ENCODE data around the gene NPHP3.
"Not testable (repeated sequence)": the region's sequence is repeated elsewhere in the genome, so short reads cannot be mapped to it uniquely, and the experiment has no call there.

Gene NPHP3, protein sequence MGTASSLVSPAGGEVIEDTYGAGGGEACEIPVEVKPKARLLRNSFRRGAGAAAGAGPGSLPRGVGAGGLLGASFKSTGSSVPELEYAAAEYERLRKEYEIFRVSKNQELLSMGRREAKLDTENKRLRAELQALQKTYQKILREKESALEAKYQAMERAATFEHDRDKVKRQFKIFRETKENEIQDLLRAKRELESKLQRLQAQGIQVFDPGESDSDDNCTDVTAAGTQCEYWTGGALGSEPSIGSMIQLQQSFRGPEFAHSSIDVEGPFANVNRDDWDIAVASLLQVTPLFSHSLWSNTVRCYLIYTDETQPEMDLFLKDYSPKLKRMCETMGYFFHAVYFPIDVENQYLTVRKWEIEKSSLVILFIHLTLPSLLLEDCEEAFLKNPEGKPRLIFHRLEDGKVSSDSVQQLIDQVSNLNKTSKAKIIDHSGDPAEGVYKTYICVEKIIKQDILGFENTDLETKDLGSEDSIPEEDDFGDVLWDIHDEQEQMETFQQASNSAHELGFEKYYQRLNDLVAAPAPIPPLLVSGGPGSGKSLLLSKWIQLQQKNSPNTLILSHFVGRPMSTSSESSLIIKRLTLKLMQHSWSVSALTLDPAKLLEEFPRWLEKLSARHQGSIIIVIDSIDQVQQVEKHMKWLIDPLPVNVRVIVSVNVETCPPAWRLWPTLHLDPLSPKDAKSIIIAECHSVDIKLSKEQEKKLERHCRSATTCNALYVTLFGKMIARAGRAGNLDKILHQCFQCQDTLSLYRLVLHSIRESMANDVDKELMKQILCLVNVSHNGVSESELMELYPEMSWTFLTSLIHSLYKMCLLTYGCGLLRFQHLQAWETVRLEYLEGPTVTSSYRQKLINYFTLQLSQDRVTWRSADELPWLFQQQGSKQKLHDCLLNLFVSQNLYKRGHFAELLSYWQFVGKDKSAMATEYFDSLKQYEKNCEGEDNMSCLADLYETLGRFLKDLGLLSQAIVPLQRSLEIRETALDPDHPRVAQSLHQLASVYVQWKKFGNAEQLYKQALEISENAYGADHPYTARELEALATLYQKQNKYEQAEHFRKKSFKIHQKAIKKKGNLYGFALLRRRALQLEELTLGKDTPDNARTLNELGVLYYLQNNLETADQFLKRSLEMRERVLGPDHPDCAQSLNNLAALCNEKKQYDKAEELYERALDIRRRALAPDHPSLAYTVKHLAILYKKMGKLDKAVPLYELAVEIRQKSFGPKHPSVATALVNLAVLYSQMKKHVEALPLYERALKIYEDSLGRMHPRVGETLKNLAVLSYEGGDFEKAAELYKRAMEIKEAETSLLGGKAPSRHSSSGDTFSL (N-terminal part only)

DNA sequence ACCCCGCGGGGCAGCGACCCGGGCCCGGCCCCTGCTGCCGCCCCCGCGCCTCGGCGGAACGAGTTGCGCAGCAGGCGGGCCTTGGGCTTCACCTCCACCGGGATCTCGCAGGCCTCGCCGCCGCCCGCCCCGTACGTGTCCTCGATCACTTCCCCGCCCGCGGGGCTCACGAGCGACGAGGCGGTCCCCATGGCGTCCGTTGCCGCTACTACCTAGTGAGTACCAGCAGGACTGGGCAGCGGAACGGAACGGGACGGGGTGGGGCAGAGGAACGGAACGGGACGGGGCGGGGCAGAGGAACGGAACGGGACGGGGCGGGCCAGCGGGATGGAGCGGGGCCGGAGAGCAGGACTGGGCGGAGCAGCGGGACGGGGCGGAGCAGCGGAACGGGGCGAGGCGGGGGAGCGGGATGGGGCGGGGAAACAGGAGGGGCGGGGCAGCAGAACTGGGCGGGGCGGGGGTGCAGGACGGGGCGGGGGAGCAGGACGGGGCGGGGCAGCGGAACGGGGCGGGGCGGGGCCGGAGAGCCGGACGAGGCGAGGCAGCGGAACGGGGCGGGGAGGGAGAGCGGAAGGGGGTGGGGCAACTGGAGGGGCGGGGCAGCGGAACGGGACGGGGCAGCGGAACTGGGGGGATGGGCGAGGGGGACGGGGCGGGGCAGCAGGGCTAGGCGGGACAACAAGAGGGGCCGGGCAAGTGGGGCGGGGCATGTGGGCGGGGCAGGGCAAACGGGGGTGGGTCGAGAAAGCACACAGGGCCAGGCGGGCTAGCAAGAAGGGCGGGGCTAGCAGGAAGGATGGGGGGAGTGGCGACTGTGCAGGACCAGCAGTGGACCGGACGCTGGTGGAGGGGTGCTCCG is at the start of gene NPHP3:
NPHP3 (minus strand) TSS at position 245 of the 859 bp plus-strand sequence; CDS start at position 191, 54 bp downstream.
- DNase-seq (ENCODE audit: low read depth) = peak; percentile 97

- no peak for DNase-seq (ENCODE audit: low read depth)
These were observed 36.5 kb upstream of the NPHP3 start for GRCh38 chr3:132758740-132759139.

DNA sequence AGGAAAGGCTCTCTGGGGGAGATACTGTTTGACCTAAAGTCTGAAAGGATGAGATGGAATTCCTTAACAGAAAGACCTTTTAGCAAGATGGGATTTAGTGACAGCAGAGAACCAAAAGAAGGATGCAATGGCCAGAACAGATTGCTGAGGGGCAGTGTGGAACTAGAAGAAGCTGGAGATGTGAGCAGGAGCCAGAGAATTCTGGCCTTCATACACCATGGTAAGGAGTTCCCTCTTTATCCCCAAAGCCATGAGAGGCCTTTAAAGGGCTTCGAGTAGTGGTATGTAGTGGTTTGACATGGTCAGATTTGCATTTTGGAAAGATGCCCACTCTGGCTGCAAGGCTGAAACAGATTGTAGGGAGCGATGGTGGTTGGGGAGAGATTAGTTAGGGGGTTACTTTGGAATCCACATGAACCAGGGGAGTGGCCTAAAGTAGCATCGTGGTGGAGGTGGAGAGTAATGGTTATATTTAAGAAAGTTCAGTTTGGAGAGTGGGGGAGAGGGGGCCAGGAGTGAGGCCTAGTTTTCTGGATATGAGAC is 34.0 kb upstream of the NPHP3 start:
- DNase-seq (ENCODE audit: low read depth) = no peak

DNA sequence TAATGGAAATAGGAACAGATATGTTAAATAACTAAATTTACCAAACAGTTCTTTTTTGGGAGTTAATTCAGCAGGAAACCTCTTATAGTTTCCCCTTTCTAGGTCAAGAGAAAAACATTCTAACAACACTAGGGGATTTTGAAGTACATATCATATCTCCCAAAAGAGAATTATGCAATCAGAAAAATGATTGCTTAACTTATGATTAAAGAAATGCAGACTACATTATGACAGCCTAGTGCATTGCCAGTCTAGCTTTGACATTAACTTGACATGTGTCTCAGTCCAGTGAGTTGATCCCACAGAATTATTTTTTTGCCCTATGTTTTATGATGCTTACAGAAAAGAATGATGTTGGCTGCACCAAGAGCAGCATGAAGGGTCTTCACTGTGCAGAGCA is 31.7 kb upstream of the NPHP3 start:
- DNase-seq (ENCODE audit: low read depth) = no peak

DNA sequence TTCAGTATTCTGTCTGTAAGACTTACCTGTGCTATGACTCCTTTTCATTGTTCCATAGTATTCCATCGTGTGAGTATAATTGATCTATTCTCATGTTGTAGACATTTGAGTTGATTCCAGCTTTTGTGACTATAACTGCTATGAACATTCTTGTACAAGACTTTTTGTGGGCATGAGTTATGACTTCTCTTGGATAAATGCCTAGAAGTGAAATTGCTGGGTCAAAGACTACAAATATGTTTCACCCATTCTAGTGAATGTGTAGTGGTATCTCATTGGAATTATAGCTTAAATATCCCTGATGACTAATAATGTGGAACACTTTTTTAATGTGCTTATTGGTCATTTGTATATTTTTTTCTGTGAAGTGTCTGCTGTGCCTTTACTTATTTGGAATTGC is 27.6 kb upstream of the NPHP3 start:
- DNase-seq (ENCODE audit: low read depth) = no peak

DNA sequence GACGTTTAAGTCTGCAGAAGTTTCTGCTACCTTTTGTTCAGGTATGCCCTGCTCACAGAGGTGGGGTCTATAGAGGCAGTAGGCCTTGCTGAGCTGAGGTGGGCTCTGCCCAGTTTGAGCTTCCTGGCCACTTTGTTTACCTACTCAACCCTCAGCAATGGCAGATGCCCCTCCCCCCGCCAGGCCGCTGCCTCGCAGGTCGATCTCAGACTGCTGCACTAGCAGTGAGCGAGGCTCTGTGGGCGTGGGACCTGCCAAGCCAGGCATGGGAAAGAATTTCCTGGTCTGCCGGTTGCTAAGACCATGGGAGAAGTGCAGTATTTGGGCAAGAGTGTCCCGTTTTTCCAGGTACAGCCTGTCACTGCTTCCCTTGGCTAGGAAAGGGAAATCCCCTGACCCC is 24.5 kb upstream of the NPHP3 start:
- DNase-seq (ENCODE audit: low read depth) = not testable (repeated sequence)

DNA sequence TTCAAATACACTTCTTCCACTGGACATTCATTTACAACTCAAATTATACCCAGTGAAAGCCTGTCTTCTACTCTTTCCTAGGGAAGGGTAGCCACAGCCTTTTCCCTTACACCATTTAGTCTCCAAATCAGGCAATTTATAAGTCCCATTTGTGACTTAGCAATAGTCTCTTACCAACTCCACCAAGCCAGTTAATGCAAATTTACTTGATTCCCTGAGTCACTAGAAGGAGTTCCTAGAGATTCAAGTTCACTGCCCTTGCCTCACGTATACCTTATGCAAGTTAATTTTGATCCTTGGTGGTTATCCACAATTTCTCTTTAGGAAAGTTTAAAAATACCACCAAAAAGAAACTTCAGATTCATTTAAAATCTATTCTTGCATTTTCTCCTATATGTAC is 16.1 kb upstream of the NPHP3 start:
- no peak for DNase-seq (ENCODE audit: low read depth)

- DNase-seq (ENCODE audit: low read depth) = no peak
These were observed 13.4 kb upstream of the NPHP3 start for GRCh38 chr3:132735589-132735988.

DNA sequence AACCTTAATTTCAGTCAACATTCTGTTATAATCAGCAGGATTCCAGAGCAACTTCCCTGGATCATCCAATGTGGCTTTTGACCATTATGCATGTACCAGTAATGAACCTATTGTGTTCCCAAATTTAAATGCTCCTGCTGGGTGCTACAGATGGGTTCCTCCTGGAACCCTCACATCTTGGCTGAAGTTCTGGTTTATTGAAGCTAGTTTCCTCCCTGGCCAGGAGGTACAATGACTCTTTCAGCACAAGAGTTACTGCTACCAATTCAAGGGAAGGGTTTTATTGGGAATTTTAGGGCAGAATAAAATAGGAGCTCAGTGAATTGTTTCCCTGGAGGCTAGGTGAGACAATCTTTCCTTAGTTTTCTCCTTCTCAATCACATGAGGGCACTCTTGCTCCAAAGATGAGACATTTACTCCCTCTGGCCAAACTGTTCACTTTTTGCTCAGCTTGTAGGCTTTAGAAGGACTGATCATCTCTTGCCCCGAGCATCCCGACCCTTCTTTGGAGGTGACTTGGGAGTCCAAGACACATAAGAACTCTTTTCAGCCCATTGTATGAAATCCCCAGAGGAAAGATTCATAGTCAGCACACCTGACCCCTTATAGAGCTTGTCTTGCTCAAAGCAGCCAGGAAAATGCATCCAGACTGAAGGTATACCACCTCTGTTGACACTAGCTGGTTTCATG is 8.8 kb upstream of the NPHP3 start:
- DNase-seq (ENCODE audit: low read depth) = peak; percentile 40

DNA sequence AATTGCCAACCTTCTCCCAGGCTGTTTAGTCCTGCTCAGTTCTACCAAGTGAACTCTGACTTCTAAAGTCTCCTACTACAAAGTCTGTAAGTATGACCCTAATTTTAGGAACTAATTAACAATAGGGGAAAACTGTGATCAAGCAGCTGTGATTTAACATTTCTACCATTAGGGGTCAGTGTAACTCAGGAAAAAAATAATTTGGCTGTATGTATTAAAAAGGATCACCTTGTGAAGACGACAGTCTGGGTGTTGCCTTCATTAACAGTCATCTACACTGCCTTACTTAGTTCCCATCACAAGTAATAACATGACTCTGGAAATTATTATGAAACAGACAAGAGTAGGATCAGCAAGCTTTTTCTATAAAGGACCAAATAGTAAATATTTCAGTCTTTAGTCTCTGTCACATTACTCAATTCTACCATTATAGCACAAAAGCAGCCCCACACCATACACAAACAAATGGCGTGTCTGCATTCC is 4.2 kb upstream of the NPHP3 start:
- DNase-seq (ENCODE audit: low read depth) = no peak

GRCh38 chr3:132723024-132723950 is 1.1 kb upstream of the NPHP3 start:
- DNase-seq (ENCODE audit: low read depth) = no peak

GRCh38 chr3:132721479-132722164 is 587 bp downstream of the NPHP3 start:
- peak; percentile 14 for DNase-seq (ENCODE audit: low read depth)

GRCh38 chr3:132720228-132720627 is 2.0 kb downstream of the NPHP3 start:
- no peak for DNase-seq (ENCODE audit: low read depth)

DNA sequence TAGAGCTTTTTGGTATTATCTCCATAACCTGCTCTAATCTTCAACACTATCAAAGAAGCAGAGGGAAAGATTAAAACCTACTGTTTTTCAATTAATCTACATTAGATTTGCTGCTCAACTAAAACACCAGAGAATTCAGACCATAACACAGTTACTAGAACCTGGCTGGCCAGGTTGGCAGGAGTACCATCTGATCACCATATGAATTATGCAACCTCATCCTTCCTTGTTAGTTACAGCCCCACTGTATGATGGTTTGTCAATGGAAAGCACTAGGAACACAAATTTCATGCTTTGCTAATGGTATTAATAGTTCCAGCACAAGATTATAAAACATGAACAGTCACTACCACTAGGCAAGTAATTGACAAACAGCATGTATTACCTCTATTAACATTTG is 5.8 kb downstream of the NPHP3 start:
- no peak for DNase-seq (ENCODE audit: low read depth)

DNA sequence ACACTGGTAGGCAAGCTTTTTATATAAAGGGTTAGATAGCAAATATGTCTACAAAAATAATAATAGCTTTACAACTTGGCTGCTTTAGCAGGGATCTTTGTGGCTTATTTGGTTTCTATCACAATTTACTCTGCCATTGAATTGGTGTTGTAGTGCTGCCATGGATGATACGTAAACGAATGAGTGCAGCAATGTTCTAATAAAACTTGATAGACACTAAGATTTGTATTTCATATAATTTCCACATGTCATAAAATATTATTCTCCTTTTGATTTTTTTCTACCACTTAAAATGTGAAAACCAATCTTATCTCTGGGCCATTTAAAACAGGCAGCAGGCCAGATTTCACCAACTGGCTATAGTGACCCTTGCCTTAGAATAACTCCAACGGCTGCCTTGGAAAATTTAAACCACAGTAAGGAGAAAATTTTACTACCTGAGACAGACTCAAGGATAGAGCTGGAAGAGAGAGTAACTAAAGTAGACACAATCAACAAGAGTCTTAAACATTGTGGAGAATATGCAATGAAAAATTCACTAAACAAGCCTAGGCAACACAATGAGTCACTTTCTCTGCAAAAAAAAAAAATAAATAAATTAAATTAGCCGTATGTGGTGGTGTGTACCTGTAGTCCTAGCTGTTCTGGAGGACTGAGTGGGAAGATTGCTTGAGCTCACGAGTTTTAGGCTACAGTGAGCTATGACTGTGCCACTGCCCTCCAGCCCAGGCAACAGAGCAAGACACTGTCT is 8.1 kb downstream of the NPHP3 start:
- no peak for DNase-seq (ENCODE audit: low read depth)

DNA sequence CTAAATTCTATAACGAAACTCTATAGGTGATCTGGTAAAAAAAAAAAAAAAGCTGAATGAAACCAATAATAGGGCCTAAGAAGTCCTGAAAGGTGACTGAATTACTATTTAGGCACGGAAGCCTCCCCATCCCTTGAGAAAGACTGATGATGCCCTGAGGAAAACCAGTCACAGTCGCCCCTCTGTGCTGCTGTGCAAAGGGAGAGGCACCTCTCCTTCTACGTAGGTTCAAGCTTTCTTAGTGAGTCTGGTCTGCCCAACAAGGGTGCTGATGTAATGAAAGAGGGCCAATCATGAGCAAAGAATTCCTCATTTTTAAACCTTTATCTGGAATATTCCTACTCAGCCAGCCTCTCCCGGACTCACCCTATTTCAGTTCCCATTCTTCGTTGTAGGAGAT is 11.9 kb downstream of the NPHP3 start:
- DNase-seq (ENCODE audit: low read depth) = no peak

DNA sequence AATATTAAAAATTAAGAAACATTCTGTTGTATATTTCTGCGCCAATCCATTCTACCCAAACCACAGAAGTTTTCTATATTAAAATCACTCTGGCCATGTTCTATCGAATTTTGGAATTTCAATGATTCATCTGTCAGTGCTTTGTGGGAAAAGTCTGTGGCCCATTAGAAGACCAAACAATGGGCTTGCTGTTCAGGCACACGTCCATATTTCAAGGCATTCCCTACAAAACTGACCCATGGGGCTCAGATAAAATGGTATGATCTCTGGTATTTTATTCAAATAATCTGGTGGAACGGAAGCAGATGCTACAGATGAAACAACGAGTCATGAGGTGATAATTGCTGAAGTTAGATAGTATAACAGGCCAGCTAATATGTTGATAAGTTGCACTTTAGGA is 12.4 kb downstream of the NPHP3 start:
- no peak for DNase-seq (ENCODE audit: low read depth)

DNA sequence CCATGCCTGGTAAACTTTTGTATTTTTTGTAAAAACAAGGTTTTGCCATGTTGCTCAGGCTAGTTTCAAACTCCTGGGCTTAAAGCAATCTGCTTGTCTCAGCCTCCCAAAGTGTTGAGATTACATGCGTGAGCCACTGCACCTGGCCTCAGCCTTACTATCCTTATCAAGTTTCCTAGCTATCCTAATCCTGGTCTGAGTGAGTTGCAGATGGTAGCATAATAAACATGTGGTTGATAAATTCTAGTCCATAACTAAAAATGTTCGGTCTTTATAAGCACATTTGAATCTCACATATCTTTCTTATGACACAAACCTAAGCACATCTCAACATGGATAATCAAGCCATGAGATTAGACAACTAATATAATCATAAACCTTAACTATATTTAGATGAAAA is 18.5 kb downstream of the NPHP3 start:
- DNase-seq (ENCODE audit: low read depth) = no peak

All from fibroblast of the conjunctiva (primary cell).